ENCODE results near the gene CCDC188.

The CCDC188 gene

DNA sequence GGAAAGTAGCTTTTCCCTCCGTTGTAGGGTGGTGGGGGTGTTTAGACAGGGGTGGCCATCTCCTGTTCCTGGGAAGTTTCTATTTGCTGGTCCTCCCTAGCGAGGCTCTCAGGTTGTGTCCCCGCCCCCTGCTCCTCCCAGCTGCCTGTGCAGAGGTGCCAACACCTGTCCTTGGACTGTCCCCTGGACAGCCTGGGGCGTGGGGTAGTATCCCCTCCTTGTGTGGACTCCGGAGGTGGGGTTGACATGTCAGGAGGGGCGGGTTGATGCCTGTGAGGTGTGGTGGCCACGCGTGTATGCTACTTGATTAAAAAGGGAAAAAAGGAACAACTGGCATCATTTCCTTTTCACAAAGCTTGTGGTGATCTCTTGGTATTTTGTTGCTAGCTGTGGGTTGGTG, 49.2 kb downstream of the CCDC188 start:
- DNase-seq (ENCODE audit: low read depth), result no peak
- H3K4me3 ChIP-seq (ENCODE audit: low read length), result no peak overlapping the region
- TF ChIP-seq, protein P1, sequence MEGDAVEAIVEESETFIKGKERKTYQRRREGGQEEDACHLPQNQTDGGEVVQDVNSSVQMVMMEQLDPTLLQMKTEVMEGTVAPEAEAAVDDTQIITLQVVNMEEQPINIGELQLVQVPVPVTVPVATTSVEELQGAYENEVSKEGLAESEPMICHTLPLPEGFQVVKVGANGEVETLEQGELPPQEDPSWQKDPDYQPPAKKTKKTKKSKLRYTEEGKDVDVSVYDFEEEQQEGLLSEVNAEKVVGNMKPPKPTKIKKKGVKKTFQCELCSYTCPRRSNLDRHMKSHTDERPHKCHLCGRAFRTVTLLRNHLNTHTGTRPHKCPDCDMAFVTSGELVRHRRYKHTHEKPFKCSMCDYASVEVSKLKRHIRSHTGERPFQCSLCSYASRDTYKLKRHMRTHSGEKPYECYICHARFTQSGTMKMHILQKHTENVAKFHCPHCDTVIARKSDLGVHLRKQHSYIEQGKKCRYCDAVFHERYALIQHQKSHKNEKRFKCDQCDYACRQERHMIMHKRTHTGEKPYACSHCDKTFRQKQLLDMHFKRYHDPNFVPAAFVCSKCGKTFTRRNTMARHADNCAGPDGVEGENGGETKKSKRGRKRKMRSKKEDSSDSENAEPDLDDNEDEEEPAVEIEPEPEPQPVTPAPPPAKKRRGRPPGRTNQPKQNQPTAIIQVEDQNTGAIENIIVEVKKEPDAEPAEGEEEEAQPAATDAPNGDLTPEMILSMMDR (IDR thresholded peaks at IDR 0.05; ENCODE audit: insufficient read depth, low read depth, low read length, missing control alignments), result no peak

DNA sequence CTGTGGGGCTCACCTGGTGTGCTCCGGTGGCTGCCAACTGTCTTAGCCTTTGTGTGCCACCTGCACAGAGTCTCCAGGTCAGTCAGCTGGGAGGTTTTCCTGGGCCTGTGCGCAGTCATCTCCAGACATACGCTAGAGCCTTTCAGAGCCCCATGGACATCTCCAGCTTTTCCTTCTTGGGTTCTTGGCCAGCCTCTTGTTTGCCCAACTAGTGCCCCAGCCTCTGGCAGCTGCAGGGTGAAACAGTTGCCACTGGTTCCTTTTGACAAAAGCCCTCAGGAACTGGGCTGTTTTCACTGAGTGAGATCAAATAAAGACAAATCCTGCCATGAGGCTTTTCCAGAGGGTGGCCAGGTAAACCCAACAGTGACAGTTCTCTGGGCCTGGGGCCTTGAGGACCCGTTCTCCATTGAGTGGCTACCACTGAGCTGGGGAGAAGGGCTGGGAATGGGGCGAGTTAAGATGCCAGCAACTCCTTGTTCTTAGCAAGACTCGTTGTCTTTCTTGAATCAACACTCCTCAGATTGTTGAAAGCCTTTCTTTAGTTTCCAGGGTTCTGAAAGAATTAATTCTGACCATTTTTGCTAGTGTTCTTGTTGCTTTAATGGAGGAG, 51.6 kb downstream of the CCDC188 start:
- TF ChIP-seq, protein P1 (IDR thresholded peaks at IDR 0.05; ENCODE audit: insufficient read depth, low read depth, low read length, missing control alignments), result no peak
- H3K4me3 ChIP-seq (ENCODE audit: low read length), result no peak overlapping the region
- DNase-seq (ENCODE audit: low read depth), result no peak
